ENCODE data around the gene PRR33.
A peak's percentile ranks its signal among the peaks of the same experiment; 100 is the strongest.

PRR33 gene

DNA sequence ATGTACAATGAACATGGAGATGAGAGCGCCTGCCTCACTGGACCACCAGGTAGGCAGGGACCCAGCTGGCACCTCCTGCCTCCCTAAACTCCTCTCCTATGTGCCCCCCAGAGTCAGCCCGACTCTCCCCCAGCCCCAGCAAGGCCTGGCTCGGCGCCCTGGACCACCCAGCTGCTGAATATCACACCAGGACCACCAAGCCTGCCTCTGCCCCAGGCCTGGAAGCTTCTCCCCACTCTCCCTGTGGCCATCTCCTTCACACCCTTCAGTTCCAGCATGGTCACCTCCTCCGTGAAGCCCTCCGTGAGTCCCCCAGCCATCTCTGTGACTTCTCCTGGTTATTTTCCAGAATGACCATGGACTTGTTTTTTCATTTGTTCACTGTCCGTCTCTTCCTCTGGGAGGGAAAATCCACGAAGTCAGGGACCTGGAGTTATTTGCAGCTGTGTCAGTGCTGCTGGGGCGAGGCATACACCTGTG lies 45.2 kb downstream of the PRR33 start:
- Histone ChIP-seq H3K27ac (ENCODE audit: low read depth in 2 of 2, low read length in 2 of 2) (no peak overlapping the region), H3K36me3 (ENCODE audit: control insufficient read depth in 2 of 2, insufficient read depth in 2 of 2, low read length in 2 of 2) (no peaks in the 10 kb centered on the region), H3K27me3 (ENCODE audit: control insufficient read depth in 2 of 2, insufficient read depth in 2 of 2, low read length in 2 of 2) (peaks cover 0 to 4% of the 10 kb centered on the region in 2 donors), H3K4me1 (ENCODE audit: control insufficient read depth in 2 of 2, insufficient read depth in 2 of 2, low read length in 2 of 2) (peaks cover 9 to 15% of the 10 kb centered on the region in 2 donors), H3K9me3 (ENCODE audit: control insufficient read depth in 2 of 2, low read length in 2 of 2) (no peaks in the 10 kb centered on the region), H3K4me3 (ENCODE audit: low read length in 2 of 2) (no peak overlapping the region), H3K9ac (ENCODE audit: low read depth in 1 of 2, low read length in 2 of 2) (no peak overlapping the region)

DNA sequence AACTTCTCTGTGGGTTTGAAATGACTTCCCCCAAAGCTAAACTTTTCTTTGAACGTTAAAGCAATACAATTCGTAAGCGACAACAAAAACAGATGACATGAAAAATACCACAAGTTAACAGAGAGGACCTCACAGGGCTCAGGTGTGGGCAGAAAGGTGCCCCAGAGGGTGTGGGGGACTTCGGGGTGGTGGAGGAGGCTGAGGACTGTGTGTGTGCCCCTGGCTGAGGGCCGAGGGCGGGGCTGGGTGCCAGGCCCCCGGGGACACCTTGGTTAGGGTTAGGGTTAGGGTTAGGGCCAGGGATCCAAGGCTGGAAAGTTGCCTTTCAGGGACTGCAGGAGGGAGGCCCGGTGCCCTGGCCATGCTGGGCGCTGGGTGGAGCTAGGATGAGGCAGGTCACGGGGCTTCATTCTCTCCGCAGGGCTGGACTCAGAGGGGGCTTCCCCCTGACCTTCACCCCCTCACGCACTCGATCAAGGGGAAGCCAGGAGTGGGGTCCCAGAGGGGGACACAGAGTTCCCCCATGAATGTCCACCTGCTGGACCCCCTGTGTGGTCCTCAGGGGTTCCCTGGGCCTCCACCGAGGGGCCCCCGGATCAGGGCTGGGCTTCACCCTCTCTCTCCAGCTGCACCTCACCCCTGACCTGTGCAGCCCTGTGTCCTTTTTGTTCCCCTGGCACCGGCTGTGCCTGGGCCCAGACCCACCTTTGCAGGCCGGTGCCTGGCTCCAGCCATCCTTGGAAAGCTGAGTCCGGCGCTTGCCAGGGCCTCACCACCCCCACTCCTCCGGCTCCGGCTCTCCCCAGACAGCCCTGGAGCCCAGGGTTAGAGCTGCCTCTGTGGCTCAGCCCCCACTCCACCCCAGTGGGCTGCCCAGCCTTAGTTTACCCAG lies 45.9 kb downstream of the PRR33 start:
- Histone ChIP-seq H3K27ac (ENCODE audit: low read depth in 2 of 2, low read length in 2 of 2) (no peak overlapping the region), H3K4me3 (ENCODE audit: low read length in 2 of 2) (no peak overlapping the region), H3K4me1 (ENCODE audit: control insufficient read depth in 2 of 2, insufficient read depth in 2 of 2, low read length in 2 of 2) (peaks cover 9 to 14% of the 10 kb centered on the region in 2 donors), H3K27me3 (ENCODE audit: control insufficient read depth in 2 of 2, insufficient read depth in 2 of 2, low read length in 2 of 2) (peaks cover 0 to 6% of the 10 kb centered on the region in 2 donors), H3K9ac (ENCODE audit: low read depth in 1 of 2, low read length in 2 of 2) (peak overlapping the region in 1 of 2 donors; percentile 23), H3K36me3 (ENCODE audit: control insufficient read depth in 2 of 2, insufficient read depth in 2 of 2, low read length in 2 of 2) (no peaks in the 10 kb centered on the region), H3K9me3 (ENCODE audit: control insufficient read depth in 2 of 2, low read length in 2 of 2) (no peaks in the 10 kb centered on the region)

DNA sequence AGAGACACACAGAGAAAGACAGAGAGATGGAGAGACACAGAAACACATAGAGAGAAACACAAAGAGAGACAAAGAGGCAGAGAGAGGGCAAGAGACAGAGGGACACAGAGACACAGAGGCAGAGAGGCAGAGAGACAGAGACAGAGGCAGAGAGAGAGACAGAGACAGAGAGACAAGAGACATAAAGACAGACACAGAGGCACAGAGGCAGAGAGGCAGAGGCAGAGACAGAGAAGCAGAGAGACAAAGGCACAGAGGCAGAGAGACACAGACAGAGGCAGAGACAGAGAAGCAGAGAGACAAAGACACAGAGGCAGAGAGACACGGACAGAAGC lies 46.6 kb downstream of the PRR33 start:
- Histone ChIP-seq H3K4me3 (ENCODE audit: low read length in 2 of 2) (no peak overlapping the region), H3K36me3 (ENCODE audit: control insufficient read depth in 2 of 2, insufficient read depth in 2 of 2, low read length in 2 of 2) (no peaks in the 10 kb centered on the region), H3K27ac (ENCODE audit: low read depth in 2 of 2, low read length in 2 of 2) (peak overlapping the region; percentile 7 to 10), H3K27me3 (ENCODE audit: control insufficient read depth in 2 of 2, insufficient read depth in 2 of 2, low read length in 2 of 2) (peaks cover 0 to 6% of the 10 kb centered on the region in 2 donors), H3K9ac (ENCODE audit: low read depth in 1 of 2, low read length in 2 of 2) (peak overlapping the region in 1 of 2 donors; percentile 23), H3K9me3 (ENCODE audit: control insufficient read depth in 2 of 2, low read length in 2 of 2) (no peaks in the 10 kb centered on the region), H3K4me1 (ENCODE audit: control insufficient read depth in 2 of 2, insufficient read depth in 2 of 2, low read length in 2 of 2) (peaks cover 8 to 13% of the 10 kb centered on the region in 2 donors)

DNA sequence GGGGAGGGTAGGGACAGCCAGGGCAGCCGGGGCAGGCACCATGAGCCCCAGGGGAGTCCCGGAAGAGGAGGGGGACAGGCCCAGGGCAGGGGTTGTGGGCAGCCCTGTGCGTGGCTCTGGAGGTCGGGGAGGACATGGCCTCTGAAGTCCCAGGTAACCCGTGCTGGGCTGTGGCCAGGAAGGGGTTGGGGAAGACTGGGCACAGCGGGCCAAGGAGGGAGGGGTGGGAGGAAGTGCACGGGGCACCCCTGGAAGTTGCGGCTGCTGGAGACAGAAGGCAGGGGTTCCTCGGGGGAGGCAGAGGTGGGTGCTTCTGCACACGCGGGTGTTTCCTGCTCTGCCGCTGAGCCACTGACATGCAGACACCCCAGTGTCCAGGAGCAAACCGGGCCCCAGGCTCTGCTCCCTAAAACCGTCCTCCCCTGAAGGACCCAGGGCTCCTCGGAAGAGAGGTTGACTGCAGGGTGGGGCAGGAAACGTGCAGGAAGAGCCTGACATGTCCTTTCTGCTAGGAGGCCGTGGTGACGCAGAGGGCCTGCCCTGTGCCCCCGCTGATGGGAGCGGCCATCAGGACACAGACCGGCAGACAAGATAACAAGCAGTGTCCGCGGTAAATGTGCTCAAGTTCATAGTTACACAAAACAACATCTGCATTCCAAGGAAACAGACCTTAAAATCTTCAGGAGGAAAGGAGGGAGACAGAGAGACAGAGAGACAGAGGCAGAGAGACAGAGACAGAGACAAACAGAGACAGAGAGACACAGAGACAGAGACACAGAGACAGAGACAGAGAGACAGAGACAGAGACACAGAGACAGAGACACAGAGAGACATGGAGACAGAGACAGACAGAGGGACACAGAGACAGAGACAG lies 47.2 kb downstream of the PRR33 start:
- peak overlapping the region in 1 of 2 donors; percentile 23 for H3K9ac ChIP-seq (ENCODE audit: low read depth in 1 of 2, low read length in 2 of 2)
- no peaks in the 10 kb centered on the region for H3K36me3 ChIP-seq (ENCODE audit: control insufficient read depth in 2 of 2, insufficient read depth in 2 of 2, low read length in 2 of 2)
- no peak overlapping the region for H3K4me3 ChIP-seq (ENCODE audit: low read length in 2 of 2)
- peak overlapping the region; percentile 7 to 10 for H3K27ac ChIP-seq (ENCODE audit: low read depth in 2 of 2, low read length in 2 of 2)
- peaks cover 2 to 7% of the 10 kb centered on the region in 2 donors for H3K4me1 ChIP-seq (ENCODE audit: control insufficient read depth in 2 of 2, insufficient read depth in 2 of 2, low read length in 2 of 2)
- peaks cover 0 to 6% of the 10 kb centered on the region in 2 donors for H3K27me3 ChIP-seq (ENCODE audit: control insufficient read depth in 2 of 2, insufficient read depth in 2 of 2, low read length in 2 of 2)
- no peaks in the 10 kb centered on the region for H3K9me3 ChIP-seq (ENCODE audit: control insufficient read depth in 2 of 2, low read length in 2 of 2)

DNA sequence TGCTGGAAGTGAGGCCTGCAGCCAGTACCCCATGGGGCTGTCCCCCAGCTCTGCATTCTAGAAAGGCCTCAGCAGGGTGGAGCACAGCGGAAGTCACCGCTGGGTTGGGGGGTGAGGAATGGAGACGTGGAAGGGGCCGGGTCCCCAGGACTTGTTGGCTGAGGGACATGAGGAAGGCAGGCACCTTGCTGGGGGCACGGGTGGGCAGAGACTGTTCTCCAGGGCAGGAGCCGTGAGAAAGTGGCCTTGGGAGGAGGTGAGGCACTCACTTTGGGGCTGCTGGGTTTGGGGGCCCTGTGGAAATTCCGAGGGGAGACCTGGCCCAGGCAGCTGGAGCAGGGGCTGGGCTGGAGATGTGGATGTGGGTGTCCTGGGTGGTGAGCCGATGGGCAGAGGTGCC lies 47.9 kb downstream of the PRR33 start:
- Histone ChIP-seq H3K27ac (ENCODE audit: low read depth in 2 of 2, low read length in 2 of 2) (no peak overlapping the region), H3K9ac (ENCODE audit: low read depth in 1 of 2, low read length in 2 of 2) (no peak overlapping the region), H3K27me3 (ENCODE audit: control insufficient read depth in 2 of 2, insufficient read depth in 2 of 2, low read length in 2 of 2) (peaks cover 0 to 6% of the 10 kb centered on the region in 2 donors), H3K4me1 (ENCODE audit: control insufficient read depth in 2 of 2, insufficient read depth in 2 of 2, low read length in 2 of 2) (peaks cover 2 to 4% of the 10 kb centered on the region in 2 donors), H3K4me3 (ENCODE audit: low read length in 2 of 2) (no peak overlapping the region), H3K36me3 (ENCODE audit: control insufficient read depth in 2 of 2, insufficient read depth in 2 of 2, low read length in 2 of 2) (no peaks in the 10 kb centered on the region), H3K9me3 (ENCODE audit: control insufficient read depth in 2 of 2, low read length in 2 of 2) (no peaks in the 10 kb centered on the region)

DNA sequence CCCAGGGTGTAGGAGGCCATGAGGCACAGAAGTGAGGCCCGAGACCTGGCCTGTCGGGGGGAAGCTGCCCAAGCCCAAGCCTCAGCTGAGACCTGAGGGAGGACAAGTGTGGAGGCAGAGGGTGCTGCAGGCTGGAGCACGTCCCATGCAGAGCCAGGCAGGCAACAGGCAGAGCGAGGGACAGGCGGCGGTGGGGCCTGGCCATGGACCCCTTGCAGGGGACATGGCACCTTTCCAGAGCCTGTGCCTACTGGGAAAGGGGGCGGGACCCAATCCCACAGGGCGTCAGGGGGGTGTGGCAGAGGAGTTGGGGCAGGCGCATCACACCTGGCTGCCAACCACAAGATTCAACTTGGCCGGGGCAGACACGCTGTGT lies 48.6 kb downstream of the PRR33 start:
- H3K4me1 ChIP-seq (ENCODE audit: control insufficient read depth in 2 of 2, insufficient read depth in 2 of 2, low read length in 2 of 2), result peaks cover 2 to 4% of the 10 kb centered on the region in 2 donors
- H3K9ac ChIP-seq (ENCODE audit: low read depth in 1 of 2, low read length in 2 of 2), result no peak overlapping the region
- H3K4me3 ChIP-seq (ENCODE audit: low read length in 2 of 2), result no peak overlapping the region
- H3K27me3 ChIP-seq (ENCODE audit: control insufficient read depth in 2 of 2, insufficient read depth in 2 of 2, low read length in 2 of 2), result peaks cover 0 to 6% of the 10 kb centered on the region in 2 donors
- H3K9me3 ChIP-seq (ENCODE audit: control insufficient read depth in 2 of 2, low read length in 2 of 2), result no peaks in the 10 kb centered on the region
- H3K27ac ChIP-seq (ENCODE audit: low read depth in 2 of 2, low read length in 2 of 2), result no peak overlapping the region
- no peaks in the 10 kb centered on the region for H3K36me3 ChIP-seq (ENCODE audit: control insufficient read depth in 2 of 2, insufficient read depth in 2 of 2, low read length in 2 of 2)

DNA sequence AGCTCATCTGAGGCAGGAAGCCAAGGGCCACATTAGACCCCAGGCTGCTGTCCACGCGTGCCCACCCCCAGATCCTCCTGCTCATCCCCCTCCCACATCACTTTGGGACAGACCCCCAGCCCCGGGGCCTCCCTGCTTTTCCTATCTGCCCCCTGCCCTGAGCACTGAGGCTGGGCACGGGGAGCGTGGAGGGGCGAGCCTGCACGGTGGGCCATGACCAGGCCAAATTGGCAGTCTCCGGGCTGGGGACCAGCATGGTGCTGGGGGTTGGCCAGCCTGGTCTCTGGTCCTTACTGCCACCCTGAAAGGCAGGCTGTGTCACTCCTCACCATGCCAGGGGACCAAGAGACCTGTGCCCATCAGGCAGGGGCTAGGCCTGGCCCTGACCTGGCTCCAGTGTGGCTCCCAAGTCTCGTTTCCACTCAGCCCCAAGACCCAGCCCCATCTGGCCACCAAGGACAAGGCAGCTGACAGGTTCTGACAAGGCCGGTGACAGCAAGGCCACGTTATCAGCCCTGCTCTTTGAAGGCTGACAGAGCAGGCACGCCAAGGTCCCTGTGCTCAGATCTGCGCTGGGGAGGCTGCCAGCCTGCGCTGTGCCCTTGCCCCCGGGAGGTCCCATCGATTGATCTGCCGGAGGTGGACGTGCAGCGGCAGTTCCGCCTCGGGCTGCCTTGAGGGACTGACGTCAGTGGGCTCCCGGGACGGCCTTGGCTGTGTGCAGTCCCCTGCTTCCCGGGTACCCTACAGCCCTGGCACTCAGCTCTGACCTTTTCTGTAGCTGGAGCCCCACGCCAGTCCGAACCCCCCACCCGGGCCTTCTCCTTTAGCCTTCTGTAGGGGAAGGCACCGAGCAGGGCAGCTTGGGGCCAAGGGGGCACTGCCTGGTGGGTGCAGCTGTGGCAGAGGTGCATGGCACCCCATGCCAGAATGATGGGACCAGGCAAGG lies 49.3 kb downstream of the PRR33 start:
- Histone ChIP-seq H3K27ac (ENCODE audit: low read depth in 2 of 2, low read length in 2 of 2) (no peak overlapping the region), H3K27me3 (ENCODE audit: control insufficient read depth in 2 of 2, insufficient read depth in 2 of 2, low read length in 2 of 2) (peaks cover 0 to 6% of the 10 kb centered on the region in 2 donors), H3K4me3 (ENCODE audit: low read length in 2 of 2) (no peak overlapping the region), H3K36me3 (ENCODE audit: control insufficient read depth in 2 of 2, insufficient read depth in 2 of 2, low read length in 2 of 2) (no peaks in the 10 kb centered on the region), H3K4me1 (ENCODE audit: control insufficient read depth in 2 of 2, insufficient read depth in 2 of 2, low read length in 2 of 2) (peaks cover 2 to 4% of the 10 kb centered on the region in 2 donors), H3K9ac (ENCODE audit: low read depth in 1 of 2, low read length in 2 of 2) (no peak overlapping the region), H3K9me3 (ENCODE audit: control insufficient read depth in 2 of 2, low read length in 2 of 2) (no peaks in the 10 kb centered on the region)

DNA sequence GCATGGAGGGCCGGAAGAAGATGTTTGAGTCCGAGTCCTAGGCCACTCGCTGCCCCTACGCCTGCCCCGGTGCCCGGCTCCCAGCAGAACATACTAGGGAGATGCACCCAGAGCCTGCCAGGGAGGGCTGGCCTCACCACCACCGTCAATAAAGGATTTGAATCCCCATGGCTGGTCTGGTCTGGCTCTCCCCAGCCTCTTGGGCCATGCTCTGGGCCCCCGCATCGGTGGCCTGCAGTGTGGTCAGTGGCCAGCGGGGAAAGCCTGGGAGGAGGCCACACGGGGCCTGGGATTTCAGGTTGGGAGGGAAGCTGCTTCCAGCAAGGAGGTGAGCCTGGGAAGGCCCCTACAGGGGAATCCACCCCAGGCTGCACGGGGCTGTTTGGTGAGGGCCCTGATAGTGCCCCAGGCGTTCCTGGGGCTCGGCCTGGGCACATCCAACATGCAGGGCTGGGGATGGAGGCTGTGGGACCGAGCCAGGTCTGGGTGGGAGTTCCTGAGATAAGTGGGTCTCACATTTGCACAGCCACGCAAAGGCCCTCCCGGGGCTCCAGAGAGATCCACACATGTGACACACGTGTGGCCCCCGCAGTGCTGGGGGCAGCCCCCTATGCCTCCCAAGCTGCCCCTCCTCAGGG lies 50.1 kb downstream of the PRR33 start:
- Histone ChIP-seq H3K9me3 (ENCODE audit: control insufficient read depth in 2 of 2, low read length in 2 of 2) (no peaks in the 10 kb centered on the region), H3K4me3 (ENCODE audit: low read length in 2 of 2) (no peak overlapping the region), H3K27ac (ENCODE audit: low read depth in 2 of 2, low read length in 2 of 2) (no peak overlapping the region), H3K4me1 (ENCODE audit: control insufficient read depth in 2 of 2, insufficient read depth in 2 of 2, low read length in 2 of 2) (peaks cover 2 to 4% of the 10 kb centered on the region in 2 donors), H3K36me3 (ENCODE audit: control insufficient read depth in 2 of 2, insufficient read depth in 2 of 2, low read length in 2 of 2) (no peaks in the 10 kb centered on the region), H3K9ac (ENCODE audit: low read depth in 1 of 2, low read length in 2 of 2) (no peak overlapping the region), H3K27me3 (ENCODE audit: control insufficient read depth in 2 of 2, insufficient read depth in 2 of 2, low read length in 2 of 2) (peaks cover 0 to 6% of the 10 kb centered on the region in 2 donors)

DNA sequence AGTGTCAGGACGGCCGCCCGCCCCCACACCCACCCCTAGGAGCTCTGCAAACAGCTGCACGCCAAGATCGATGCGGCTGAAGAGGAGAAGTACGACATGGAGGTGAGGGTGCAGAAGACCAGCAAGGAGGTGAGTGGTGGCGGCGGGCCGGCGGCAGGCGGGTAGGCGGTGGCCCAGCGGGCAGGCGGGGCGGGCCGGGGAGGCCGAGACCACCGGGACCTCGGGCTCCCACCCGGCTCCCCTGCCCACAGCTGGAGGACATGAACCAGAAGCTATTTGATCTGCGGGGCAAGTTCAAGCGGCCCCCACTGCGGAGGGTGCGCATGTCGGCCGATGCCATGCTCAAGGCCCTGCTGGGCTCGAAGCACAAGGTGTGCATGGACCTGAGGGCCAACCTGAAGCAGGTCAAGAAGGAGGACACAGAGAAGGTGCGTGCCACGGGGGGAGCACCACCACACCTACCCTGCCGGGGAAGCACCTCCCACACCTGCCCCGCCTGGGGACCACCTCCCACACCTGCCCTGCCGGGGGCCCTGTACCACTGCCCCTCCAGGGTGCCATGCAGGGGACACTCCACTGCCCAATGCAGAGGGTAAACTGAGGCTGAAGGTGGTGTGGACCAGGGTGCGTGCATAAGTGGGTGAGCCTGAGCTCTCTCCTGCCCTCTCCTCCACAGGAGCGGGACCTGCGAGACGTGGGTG lies 50.8 kb downstream of the PRR33 start:
- H3K36me3 ChIP-seq (ENCODE audit: control insufficient read depth in 2 of 2, insufficient read depth in 2 of 2, low read length in 2 of 2), result no peaks in the 10 kb centered on the region
- peaks cover 0 to 6% of the 10 kb centered on the region in 2 donors for H3K27me3 ChIP-seq (ENCODE audit: control insufficient read depth in 2 of 2, insufficient read depth in 2 of 2, low read length in 2 of 2)
- H3K9me3 ChIP-seq (ENCODE audit: control insufficient read depth in 2 of 2, low read length in 2 of 2), result no peaks in the 10 kb centered on the region
- H3K4me3 ChIP-seq (ENCODE audit: low read length in 2 of 2), result no peak overlapping the region
- no peak overlapping the region for H3K9ac ChIP-seq (ENCODE audit: low read depth in 1 of 2, low read length in 2 of 2)
- no peak overlapping the region for H3K27ac ChIP-seq (ENCODE audit: low read depth in 2 of 2, low read length in 2 of 2)
- peaks cover 2 to 4% of the 10 kb centered on the region in 2 donors for H3K4me1 ChIP-seq (ENCODE audit: control insufficient read depth in 2 of 2, insufficient read depth in 2 of 2, low read length in 2 of 2)

Measured in mucosa of rectum (tissue), 2 donors.